NT2/D1 (cell line): ENCODE data around the gene SVIP.

Source experiments
- DNase-seq: peaks from one replicate; pipeline ENCODE4 v3.0.0-alpha.2; 2011; ENCODE audit warnings: low read depth, low spot score
- H3K27me3 ChIP-seq: 2 replicates; pipeline ENCODE4 v1.6.0; 2011; ENCODE audit warnings: mild to moderate bottlenecking; ENCODE audit not compliant: insufficient read length, insufficient read depth
- H3K36me3 ChIP-seq: 2 replicates; pipeline ENCODE4 v1.6.1; 2011; ENCODE audit warnings: mild to moderate bottlenecking, low read length, mixed read lengths; ENCODE audit not compliant: insufficient read depth, insufficient read length
- H3K4me1 ChIP-seq: 2 replicates; pipeline ENCODE4 v1.5.1; 2011; ENCODE audit not compliant: insufficient read depth, insufficient read length
- H3K4me3 ChIP-seq: 2 replicates; pipeline ENCODE4 v1.5.1; 2011; ENCODE audit warnings: low read depth; ENCODE audit not compliant: insufficient read length
- H3K9ac ChIP-seq: 2 replicates; pipeline ENCODE4 v1.6.0; 2011; ENCODE audit warnings: low read depth; ENCODE audit not compliant: insufficient read length
- H3K9me3 ChIP-seq: 2 replicates; pipeline ENCODE4 v1.5.1; 2011; ENCODE audit warnings: mild to moderate bottlenecking, low read length; ENCODE audit not compliant: insufficient read depth
- SUZ12 ChIP-seq: IDR thresholded peaks from 2 replicates; pipeline ENCODE4 v1.6.1; 2011; ENCODE audit not compliant: insufficient read length, insufficient read depth; ENCODE audit errors: extremely low read depth
- YY1 ChIP-seq: IDR thresholded peaks from 2 replicates; pipeline ENCODE4 v1.6.1; 2011; ENCODE audit not compliant: insufficient read length, insufficient read depth
- ZNF274 ChIP-seq: IDR thresholded peaks from 2 replicates; pipeline ENCODE4 v1.6.1; 2011; ENCODE audit warnings: mild to moderate bottlenecking, low read depth, low read length

The SVIP gene

GRCh38 chr11:22807855-22808570 lies 21.6 kb downstream of the SVIP start:
- Histone ChIP-seq H3K9ac (no peak overlapping the region), H3K9me3 (0 out of 2 replicates have a peak, but pooled peaks cover 5% of the 10 kb centered on the region), H3K36me3 (no peaks in the 10 kb centered on the region), H3K4me1 (no peaks in the 10 kb centered on the region), H3K27me3 (no peaks in the 10 kb centered on the region), H3K4me3 (no peak overlapping the region)
- no peak for DNase-seq
- TF ChIP-seq ZNF274 (no peak), SUZ12 (no peak), YY1 (no peak)

GRCh38 chr11:22807391-22807790 lies 22.2 kb downstream of the SVIP start:
- Histone ChIP-seq H3K36me3 (no peaks in the 10 kb centered on the region), H3K9me3 (0 out of 2 replicates have a peak, but pooled peaks cover 5% of the 10 kb centered on the region), H3K9ac (no peak overlapping the region), H3K27me3 (no peaks in the 10 kb centered on the region), H3K4me1 (no peaks in the 10 kb centered on the region), H3K4me3 (no peak overlapping the region)
- TF ChIP-seq ZNF274 (no peak), SUZ12 (no peak), YY1 (no peak)
- no peak for DNase-seq

GRCh38 chr11:22802861-22803260 lies 26.7 kb downstream of the SVIP start:
- H3K4me1 ChIP-seq: no peaks in the 10 kb centered on the region
- H3K4me3 ChIP-seq: no peak overlapping the region
- no peaks in the 10 kb centered on the region for H3K9me3 ChIP-seq
- no peak for TF ChIP-seq SUZ12
- TF ChIP-seq ZNF274: no peak
- TF ChIP-seq YY1: no peak
- DNase-seq: no peak
- H3K27me3 ChIP-seq: no peaks in the 10 kb centered on the region
- H3K36me3 ChIP-seq: no peaks in the 10 kb centered on the region
- no peak overlapping the region for H3K9ac ChIP-seq

DNA sequence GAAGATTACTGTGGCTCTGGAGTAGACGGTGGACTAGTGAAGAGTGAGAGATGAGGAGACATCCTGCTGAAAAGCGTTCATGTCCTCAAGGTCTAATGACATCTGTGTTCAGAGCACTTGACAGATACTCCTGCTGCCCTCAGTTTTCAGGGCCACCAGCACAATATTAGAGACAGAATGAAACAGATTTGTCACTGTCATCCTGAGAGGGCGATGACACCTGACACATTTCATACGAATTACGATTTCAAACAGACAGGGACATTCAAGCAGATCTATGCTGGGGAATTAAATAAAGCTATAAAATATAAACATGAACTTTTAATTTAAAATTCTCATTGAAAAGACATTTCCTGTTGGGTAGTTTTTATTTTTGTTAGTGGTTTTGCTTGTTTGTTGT lies 29.1 kb downstream of the SVIP start:
- no peak for DNase-seq
- TF ChIP-seq SUZ12: no peak
- TF ChIP-seq YY1: no peak
- no peak for TF ChIP-seq ZNF274
- no peaks in the 10 kb centered on the region for H3K9me3 ChIP-seq
- no peaks in the 10 kb centered on the region for H3K27me3 ChIP-seq
- H3K36me3 ChIP-seq: no peaks in the 10 kb centered on the region
- no peak overlapping the region for H3K9ac ChIP-seq
- H3K4me1 ChIP-seq: no peaks in the 10 kb centered on the region
- H3K4me3 ChIP-seq: no peak overlapping the region

GRCh38 chr11:22798901-22799300 lies 30.7 kb downstream of the SVIP start:
- no peak for TF ChIP-seq YY1
- no peak for TF ChIP-seq SUZ12
- DNase-seq: no peak
- H3K36me3 ChIP-seq: no peaks in the 10 kb centered on the region
- no peaks in the 10 kb centered on the region for H3K27me3 ChIP-seq
- no peaks in the 10 kb centered on the region for H3K9me3 ChIP-seq
- H3K4me3 ChIP-seq: no peak overlapping the region
- no peaks in the 10 kb centered on the region for H3K4me1 ChIP-seq
- no peak overlapping the region for H3K9ac ChIP-seq

DNA sequence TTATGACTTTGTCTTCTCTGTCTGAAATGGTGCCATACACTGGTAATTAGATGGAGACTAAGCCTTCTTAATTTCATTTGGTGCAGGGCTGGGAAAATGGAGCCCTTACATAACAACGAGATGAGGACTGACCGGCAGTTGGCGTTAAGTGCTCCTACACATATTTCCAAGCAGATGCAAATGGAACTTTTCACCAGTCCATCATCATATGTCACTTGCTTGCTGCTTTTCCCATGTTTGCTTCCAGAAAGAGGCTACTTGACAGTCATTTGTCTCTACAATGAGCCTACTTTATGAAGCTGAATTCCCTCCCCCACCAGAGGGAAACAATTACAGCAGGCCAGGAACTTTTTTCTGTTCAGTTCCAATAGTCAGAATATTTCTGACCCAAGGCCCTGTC lies 32.6 kb downstream of the SVIP start:
- TF ChIP-seq YY1: no peak
- no peak for TF ChIP-seq SUZ12
- TF ChIP-seq ZNF274: no peak
- H3K9ac ChIP-seq: no peak overlapping the region
- DNase-seq: no peak
- no peaks in the 10 kb centered on the region for H3K27me3 ChIP-seq
- H3K4me3 ChIP-seq: no peak overlapping the region
- no peaks in the 10 kb centered on the region for H3K36me3 ChIP-seq
- H3K9me3 ChIP-seq: no peaks in the 10 kb centered on the region
- H3K4me1 ChIP-seq: no peaks in the 10 kb centered on the region

DNA sequence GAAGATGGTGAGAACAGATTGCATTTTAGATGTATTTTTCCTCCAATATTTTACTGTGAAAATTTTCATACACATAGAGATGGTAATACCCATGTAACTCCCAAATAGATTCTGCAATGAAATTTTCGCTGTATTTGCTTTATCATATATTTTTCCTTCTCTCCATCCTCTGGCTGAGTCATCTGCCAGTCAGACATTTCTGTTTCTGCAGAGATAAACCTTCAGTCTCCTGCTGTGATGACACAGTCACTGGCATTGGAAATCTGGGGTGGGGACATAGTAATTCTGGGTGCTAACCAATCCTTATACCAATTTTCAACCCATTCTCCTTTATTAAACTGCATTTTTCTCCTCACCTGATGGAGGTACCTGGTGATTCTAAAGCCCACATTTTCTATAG lies 33.7 kb downstream of the SVIP start:
- Histone ChIP-seq H3K27me3 (no peaks in the 10 kb centered on the region), H3K36me3 (no peaks in the 10 kb centered on the region), H3K9me3 (no peaks in the 10 kb centered on the region), H3K4me3 (no peak overlapping the region), H3K9ac (no peak overlapping the region), H3K4me1 (no peaks in the 10 kb centered on the region)
- TF ChIP-seq YY1 (no peak), ZNF274 (no peak), SUZ12 (no peak)
- no peak for DNase-seq
